G401 (cell line): Measurements from ENCODE around the gene KCNIP1. TPM values are rescaled to one million over a fixed set of nuclear protein-coding genes. Genes with fewer than 3 reads are reported as not detected.
A peak's percentile ranks its signal among the peaks of the same experiment; 100 is the strongest.

Source experiments
- DNase-seq: peaks from one replicate; pipeline ENCODE4 v3.0.0-alpha.2; 2015; ENCODE audit warnings: low spot score
- in situ Hi-C: cut with HindIII; loops from 2 replicates; pipeline ENCODE4 v1.10.0; 2016; ENCODE audit warnings: low sequenced_read_pairs, mixed read lengths
- total RNA-seq: library from RNA; depleted of rRNA; stranded (reverse); fragments of >200 nt; shearing (Covaris generic); gene quantifications from 2 replicates; pipeline ENCODE4 v1.2.3, GENCODE V29; 2014; rRNA removed

KCNIP1 gene
- total RNA-seq: not detected in 2 replicates

DNA sequence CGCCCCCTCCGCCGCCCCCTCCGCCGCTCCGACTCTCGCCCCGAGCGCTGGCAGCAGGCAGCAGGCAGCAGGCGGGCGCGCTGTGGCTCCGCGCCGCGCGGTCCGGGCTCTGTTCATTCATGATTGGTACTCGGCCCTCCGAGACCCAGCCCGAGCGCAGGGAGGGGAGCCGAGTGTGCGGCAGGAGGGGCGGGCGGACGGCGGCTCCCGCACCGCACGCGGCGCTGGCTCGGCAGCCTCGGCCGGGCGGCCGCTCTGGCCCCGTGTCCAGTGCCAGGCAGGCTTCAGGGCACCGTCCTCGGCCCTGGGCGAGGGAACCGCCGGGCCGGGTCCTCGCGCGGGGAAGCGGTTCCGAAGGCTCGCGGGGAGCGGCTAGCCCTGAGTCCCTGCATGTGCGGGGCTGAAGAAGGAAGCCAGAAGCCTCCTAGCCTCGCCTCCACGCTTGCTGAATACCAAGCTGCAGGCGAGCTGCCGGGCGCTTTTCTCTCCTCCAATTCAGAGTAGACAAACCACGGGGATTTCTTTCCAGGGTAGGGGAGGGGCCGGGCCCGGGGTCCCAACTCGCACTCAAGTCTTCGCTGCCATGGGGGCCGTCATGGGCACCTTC is at the start of gene KCNIP1:
TSS of gene KCNIP1 (plus strand) at position 31 of the 607 bp plus-strand sequence.
- DNase-seq: peak; percentile 44
- in situ Hi-C loops: no loop called here

DNA sequence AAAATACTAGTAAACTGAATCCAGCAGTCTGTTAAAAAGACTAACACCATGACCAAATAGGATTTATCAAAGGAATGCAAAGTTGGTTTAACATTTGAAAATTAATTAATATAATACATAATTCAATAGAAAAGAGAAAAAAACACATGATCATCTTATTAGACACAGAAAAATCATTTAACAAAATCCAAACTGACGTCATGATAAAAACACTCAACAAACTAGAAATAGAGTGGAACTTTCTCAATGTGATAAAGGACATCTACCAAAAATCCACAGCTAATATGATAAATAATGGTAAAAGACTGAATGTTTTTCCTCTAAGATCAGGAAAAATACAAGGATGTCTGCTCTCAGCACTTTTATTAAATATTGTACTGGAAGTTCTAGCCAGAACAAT is 40.4 kb upstream of the KCNIP1 start:
- DNase-seq: no peak
- in situ Hi-C loops: no loop called here

DNA sequence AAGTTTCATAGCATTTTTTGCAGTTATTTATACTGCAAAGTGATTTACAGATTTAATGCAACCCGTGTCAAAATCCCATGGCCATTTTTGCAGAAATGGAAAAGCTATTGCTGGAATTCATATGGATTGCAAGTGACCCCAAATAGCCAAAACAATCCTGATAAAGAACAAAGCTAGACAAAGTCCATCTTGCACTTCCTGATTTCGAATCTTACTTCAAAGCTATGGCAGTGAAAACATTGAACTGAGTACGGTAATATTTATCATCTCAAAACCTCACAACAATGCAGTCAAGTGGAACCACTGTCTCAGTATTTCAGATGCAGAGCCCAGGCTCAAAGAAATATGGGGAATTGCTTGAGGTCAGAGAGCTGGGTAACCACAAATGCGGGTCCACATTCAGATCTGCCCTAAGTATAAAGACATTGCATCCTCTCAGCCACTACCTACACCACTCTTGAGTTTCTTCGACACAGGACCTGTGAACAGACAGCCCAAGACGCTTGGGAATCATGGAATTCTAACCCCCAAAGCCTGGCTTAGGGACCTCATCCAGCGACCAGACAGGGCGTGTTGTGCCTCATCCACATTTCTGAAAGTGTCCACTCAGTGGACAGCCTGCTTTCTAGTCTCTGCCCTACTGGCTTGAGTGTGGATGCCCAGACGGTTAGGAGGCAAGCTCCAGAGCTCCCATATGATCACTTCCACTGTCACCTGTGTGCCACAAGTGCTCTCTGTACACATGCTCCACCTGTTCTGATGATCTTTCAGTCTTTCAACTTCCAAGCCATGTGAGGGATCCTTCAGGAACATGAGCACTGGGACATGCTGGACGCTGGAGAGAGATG is 39.3 kb upstream of the KCNIP1 start:
- DNase-seq: no peak
- in situ Hi-C loops: no loop called here

DNA sequence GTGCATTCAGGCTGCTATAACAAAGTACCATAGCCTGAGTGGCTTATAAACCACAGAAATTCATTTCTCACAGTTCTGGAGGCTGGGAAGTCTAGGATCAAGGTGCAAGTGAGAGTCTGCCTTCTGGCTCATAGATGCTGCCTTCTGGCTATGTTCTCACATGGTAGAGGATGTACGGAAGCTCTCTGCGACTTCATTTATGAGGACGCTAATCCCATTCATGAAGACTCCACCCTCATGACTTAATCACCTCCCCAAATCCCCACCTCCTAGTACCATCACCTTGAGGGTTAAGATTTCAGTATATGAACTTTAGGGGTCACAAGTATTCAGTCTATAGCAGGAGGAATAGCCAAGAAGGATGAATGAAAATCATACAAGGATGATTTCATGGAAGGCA is 37.3 kb upstream of the KCNIP1 start:
- in situ Hi-C loops: no loop called here

DNA sequence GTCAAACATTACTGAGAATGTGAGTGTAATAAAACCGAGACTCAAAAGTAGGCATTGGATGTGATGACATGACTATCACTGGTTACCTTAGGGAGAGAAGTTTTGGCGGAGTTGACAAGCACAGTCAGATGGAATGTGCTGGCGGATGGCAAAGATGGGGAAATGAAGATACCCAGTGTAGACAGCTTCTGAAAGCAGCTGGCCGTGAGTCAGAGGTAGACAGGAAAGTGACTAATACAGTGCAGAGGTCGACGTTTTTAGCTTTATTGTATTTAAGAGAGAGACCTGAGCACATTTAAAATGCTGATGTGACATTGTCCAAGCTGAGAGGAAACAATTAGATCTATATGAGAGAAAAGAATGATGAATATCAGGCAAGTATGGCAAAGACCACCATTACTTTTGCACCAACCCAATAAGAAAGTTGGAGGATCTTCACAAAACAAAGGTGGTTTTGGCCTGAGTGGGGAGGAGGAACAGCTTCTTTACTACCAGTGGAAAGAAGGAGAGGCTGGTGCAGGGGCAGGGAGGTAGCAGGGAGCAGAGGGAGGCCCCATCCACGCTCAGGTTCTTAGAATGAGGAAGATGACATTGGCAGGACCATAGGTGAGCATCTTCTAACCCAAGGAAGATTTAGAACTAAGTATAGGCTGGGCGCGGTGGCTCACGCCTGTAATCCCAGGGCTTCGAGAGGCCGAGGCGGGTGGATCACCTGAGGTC is 36.7 kb upstream of the KCNIP1 start:
- in situ Hi-C loops: no loop called here
- no peak for DNase-seq

More for the DNA sequence above, 37.3 kb upstream of the KCNIP1 start:
- DNase-seq: no peak

DNA sequence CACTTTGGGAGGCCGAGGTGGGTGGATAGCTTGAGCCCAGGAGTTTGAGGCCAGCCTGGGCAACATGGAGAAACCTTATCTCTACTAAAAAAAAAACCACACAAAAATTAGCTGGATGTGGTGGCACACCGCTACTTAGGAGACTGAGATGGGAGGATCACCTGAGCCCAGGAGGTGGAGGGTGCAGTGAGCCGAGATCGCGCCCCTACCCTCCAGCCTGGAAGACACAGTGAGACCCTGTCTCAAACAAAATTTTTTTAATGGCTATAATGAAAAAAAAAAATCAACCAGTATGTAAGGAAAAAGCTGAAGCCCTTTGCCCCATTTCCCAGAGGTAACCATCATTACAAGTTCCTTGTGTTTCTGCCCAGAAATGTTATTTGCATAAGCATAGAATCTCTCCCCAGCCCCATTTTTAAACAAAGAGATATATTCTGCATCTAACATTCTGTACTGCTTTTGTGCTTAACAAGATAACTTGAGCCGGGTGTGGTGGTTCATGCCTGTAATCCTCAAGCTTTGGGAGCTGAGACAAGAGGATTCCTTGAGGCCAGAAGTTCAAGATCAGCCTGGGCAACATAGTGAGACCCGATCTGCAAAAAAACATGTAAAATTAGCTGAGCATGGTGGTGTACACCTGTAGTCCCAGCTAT is 35.1 kb upstream of the KCNIP1 start:
- in situ Hi-C loops: no loop called here
- DNase-seq: no peak

DNA sequence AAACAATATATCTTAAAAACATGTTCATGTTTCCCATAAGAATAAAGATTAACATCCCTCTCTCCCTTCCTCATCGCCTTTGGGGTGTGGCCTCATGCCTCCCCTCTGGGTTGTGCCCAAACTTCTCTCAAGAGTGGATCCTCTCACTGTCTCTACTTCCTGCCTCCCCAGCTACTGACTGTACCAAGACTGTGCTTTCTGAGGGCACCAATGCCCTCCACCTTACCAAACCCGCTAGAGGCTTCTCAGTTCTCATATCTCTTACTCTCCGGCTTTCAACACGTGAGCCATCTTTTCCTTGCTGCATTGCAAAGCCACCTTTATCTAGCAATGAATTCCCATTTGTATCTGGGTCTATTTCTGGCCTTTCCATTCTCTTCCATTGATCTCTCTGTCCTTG is 34.4 kb upstream of the KCNIP1 start:
- in situ Hi-C loops: no loop called here
- no peak for DNase-seq

DNA sequence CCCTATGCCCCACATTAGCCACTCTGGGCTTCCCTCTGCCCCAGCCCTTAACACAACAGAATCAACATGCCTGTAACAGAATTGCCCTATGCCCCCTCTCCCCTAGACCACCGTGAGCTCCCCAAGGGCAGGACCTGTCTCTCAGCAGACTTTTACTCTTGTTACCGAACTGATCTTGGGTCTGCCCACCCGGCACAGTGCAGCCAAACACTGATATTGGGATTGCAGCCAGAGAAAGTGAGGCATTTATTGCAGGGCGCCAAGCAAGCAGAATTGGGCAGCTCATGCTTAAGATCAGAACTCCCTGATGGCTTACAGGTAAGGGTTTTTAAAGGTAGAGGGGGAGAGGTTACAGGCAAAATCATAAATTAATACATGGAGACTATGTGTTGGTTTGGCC is 33.5 kb upstream of the KCNIP1 start:
- no peak for DNase-seq
- in situ Hi-C loops: no loop called here

DNA sequence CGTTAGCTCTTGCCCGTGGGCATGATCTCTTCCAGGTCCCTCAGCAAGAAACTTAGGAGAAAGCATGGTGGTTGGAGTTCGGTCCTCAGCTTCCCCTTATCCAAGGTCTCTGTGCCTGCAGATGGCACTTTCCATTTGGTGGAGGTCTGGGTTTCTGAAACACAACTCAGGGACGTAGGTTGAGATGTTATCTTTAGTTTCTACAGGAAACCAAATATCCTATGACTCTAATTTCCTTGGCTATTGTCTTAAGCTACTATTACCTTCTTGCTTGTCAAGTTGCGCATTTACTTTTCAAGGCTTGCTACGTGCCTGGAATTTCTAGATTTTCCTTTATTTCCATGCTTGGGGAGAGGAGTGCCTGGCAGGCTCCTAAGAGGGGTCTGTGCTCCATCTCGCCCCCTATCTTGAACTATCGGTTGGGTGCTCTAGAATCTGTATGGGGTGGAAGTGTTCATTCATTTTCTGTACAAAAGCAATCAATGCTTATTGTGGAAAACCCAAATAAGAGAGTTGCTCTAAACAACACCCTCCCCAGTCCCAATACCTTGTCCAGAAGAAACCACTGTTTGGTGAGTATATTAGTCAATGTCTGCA is 32.9 kb upstream of the KCNIP1 start:
- DNase-seq: no peak
- in situ Hi-C loops: no loop called here

DNA sequence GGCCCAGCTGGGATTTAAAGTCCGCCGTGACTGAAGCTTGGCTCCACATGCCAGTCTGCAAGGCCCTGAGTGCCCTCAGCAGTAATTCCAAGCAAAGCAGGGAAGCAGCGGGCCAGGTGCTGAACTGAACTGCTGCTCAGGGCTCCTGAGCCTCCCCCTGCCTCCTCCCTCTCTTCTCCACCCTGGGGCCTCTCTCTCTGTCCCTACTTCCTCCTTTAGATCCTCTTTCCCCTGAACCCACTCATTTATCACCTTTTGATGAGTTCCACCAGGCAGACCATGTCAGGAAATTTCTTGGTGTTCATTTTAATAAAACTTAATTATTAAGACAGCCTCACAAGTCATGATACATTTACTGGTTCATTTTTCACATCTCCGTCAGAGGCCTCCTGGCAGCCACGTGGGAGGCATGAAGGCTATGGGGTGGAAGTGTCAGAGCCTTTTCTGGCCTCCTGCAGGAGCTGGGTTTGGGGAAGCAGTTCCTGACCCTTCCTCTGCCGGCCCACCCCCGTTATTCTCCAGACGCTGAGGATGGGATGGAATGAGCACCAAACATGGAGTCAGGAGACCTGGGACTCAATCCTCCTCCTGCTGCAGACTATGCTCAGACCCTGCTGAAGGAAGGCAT is 32.2 kb upstream of the KCNIP1 start:
- in situ Hi-C loops: no loop called here
- DNase-seq: no peak

DNA sequence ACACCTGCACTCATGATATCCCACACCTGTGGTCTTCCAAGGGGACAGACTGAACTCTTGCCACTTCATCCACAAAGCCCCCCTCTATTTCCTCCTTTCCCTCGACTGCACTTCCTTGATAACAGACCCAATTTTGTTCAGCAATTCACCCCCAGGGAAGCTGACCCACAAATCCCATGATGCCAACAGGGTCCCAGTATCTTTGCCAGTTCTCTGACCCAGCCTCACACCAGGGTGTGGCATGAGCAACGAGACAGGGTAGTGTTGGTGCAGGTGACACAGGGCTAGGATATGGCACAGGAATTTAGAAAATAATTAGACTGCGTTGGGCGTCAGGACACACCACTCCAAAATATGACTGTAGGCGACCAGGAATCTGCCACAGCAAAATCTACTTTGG is 30.2 kb upstream of the KCNIP1 start:
- in situ Hi-C loops: no loop called here
- DNase-seq: no peak

DNA sequence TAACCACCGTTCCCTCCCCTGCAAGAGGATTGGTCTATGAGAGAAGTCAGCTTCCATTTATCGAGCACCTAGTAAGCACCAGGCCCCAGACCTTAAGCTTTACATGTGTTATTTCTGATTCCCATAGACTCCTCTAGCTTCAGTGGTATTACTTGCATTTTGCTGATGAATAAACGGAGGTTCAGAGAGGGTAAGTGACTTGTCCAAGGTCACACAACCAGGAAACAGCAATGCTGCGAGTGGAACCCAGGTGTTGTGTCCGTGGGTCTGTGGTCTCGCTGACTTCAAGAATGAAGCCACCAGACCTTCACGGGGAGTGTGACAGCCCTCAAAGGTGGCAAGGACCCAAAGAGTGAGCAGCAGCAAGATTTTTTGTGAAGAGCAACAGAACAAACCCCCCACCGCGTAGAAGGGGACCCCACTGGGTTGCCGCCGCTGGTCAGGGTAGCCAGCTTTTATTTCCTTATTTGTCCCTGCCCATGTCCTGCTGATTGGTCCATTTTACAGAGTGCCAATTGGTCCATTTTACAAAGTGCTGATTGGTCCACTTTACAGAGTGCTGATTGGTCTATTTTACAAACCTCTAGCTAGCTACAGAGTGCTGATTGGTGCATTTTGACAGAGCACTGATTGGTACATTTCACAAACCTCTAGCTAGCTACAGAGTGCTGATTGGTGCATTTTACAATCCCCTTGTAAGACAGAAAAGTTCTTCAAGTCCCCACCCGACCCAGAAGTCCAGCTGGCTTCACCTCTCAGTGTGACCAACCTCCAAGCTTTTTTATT is 29.1 kb upstream of the KCNIP1 start:
- in situ Hi-C loops: no loop called here
- no peak for DNase-seq

DNA sequence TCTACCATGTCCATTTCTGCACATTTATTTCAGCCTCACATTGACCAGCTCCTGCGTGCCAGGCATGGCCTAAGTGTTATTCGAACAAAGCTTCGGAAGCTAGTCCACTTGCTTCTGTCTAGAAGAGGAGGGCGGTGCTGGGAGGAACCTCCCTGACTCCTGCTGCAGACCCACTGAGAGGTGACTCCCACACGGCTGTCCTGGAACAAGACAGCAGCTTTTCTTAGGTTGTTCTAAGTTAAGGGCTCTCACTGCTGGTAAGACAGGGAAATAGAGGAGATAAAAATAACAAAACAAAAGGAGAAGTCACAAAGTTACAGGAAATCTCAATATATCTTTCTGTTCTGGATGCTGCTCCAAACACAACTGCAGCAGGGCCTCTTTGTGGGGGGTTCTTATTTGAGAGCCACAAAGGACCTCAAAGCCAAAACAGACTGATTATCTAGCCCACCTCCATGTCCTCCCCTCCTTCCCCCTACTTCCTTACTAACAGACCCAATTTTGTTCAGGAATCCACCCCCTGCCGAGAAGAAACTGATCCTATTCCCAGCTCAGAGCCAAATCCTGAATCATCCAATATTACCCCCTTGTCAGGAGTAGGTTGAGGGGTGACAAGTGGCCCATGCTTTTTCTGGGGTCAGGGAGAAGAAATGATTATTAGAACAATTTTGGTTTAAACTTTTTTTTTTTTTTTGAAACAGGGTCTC is 28.4 kb upstream of the KCNIP1 start:
- no peak for DNase-seq
- in situ Hi-C loops: no loop called here

DNA sequence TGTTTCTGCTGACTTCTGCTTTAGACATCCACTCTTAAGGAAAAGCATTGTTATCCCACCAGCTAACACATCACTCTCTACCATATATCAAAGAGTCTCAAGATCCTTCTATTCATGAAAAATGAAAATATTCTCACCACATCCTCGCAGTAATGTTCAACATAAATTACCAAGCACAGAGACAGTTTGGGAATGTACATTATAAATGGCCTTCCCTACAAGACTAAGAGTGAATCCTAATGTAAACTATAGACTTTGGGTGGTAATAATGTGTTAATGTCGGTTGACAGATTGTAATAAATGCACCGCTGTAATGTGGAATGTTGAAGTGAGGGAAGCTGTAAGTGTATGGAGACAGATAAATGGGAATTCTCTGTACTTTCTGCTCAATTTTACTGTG is 27.1 kb upstream of the KCNIP1 start:
- no peak for DNase-seq
- in situ Hi-C loops: no loop called here

DNA sequence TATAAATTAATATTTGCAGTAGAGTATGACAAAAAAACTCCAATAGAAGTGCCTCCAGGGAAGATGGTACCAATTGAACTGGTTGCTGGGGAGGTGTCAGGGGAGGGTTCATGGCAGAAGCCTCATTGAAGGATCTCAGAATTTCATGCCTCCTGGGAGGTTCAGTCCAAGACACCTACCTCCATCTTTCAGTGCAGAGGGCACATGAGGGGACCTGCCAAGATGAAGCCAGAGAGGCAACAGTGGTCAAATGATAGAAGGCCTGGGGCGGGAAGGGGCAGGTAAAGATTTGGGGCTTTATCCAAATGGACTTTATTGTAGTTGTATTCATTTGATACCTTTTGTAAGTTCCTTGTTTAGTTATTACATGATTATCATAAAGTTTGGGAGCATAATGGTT is 25.9 kb upstream of the KCNIP1 start:
- no peak for DNase-seq
- in situ Hi-C loops: no loop called here

DNA sequence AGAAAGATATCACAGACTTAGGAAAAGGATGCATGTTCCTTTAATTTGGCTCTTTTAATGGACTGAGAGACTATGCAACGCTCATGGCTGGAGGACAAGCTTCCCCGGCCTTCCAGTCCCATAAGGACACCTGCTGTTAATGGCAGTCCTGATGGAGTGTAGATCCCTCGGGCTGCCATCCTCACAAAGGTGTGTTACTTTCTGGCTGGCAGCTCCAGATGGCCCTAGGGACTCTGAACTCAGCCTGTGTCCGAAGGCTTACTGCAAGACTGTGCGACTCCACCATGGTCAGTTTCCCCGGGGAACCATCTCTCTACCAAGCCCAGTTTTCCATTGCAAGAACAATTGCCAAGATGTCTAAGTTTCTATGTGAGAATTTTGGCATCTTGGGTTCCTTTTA is 25.5 kb upstream of the KCNIP1 start:
- in situ Hi-C loops: no loop called here
- no peak for DNase-seq

DNA sequence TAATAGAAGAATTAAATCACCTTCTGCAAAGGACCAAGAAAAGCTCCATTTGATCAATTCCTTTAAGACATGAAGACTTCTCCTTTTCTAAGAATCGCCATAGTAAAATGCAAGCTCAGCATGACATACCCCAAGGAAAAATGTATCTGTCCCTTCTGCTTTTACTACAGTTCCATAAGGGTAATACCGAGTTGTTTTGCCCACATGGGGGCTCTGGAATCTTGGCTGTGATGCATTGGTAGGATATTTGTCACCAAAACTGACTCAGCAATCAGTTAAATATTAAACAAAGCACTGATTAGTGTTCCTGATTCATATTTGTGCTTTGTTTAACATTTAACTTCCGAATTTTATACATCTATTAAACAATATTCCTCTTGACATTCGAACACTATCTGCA is 24.3 kb upstream of the KCNIP1 start:
- no peak for DNase-seq
- in situ Hi-C loops: no loop called here

DNA sequence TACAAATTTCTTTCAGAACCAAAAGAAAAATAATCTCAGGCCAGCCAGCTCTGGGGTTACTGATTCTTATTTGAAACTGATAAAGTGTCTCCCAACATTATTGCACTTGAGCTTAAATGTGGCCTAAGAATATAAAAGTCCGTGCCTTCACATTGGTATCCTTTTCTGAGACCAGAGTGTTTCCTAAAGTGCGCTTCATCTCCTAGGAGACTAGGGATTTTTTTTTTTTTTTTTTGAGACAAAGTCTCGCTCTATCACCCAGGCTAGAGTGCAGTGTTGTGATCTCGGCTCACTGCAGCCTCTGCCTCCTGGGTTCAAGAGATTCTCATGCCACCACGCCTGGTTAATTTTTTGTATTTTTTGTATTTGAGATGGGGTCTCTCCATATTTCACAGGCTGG is 23.6 kb upstream of the KCNIP1 start:
- in situ Hi-C loops: no loop called here
- DNase-seq: no peak
